HK-2 (cell line): ENCODE data around the gene SSH2.
"Not testable (repeated sequence)": the region's sequence is repeated elsewhere in the genome, so short reads cannot be mapped to it uniquely, and the experiment has no call there.

ENCODE experiments used
- DNase-seq: peaks from one replicate; pipeline ENCODE4 v3.0.0-alpha.2; 2018; ENCODE audit not compliant: unreplicated experiment

The SSH2 gene

GRCh38 chr17:29880031-29880430 is 50.0 kb downstream of the SSH2 start:
- no peak for DNase-seq

DNA sequence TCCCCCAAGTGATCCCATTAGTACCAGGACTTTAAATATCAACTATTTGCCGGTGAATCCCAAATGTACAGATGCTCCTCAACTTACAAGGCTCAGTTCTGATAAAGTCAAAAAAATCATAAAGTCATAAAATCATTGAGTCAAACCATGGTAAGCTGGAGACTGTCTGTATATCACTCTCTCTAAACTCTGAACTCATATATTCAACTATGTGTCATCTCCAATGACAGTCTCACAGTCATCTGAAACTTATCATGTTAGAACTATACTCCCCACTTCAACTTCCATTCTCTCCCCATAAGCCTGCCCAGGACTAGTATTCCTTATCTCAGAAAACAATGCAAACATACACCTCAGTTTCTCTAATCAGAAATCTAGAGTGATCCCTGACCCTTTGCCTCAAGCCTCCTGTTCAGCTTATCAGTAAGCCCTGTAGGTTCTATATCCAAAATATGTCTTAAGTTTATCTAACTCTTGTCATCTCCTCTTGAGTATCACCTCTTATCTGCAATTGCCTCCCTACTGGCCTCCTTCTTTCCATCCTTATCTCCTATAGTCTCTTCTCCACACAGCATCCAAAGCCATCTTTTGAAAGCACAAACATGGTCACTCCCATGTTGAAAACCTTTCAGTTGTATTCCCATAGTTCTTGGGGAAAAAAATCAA is 55.0 kb downstream of the SSH2 start:
- no peak for DNase-seq

GRCh38 chr17:29874358-29874757 is 55.7 kb downstream of the SSH2 start:
- not testable (repeated sequence) for DNase-seq

DNA sequence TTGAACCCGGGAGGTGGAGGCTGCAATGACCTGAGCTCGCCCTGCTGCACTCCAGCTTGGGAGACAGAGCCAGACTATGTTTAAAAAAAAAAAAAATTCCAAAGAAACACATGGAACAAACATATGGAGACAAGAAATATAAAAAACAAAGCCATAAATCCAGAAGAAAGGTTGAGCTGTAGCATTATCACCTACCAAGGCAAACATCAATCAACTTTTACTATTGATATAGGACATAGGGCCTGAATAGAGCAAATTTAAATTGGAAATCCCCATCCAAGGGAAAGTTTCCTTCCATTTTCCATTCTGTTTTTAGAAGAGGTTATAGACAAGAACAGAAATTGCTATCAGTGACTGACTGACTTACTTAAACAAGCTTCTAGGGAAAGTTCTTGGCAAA is 56.6 kb downstream of the SSH2 start:
- no peak for DNase-seq

DNA sequence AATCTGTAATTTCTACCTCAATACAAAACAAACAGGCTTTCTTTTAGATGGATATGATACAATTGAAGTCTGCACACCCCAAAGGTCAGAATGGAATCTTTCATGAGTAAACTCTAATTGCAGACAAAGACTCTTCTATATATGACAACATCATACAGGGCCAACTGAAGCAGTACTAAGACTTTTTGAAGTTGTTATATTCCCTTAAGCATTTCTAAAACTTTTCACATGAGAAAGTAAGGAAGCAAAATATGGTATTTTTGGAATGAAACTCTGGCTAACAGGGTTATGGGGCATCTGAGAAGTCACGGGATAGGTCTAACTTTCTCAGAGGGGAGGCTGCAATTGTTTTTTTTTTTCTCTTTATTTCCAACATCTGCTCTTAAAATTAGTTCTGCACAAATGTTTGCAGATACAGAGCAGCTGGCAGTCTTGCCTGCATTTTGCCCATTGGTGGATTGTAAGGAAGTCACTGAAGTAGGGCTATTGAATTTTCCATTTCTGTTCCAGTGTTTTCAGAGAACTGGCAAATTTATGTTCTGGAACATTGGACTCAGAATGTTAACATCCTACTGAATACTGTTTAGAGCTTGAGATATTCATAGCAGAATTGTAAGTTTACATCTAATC is 59.1 kb downstream of the SSH2 start:
- no peak for DNase-seq

GRCh38 chr17:29867643-29868181 is 62.3 kb downstream of the SSH2 start:
- DNase-seq = no peak

DNA sequence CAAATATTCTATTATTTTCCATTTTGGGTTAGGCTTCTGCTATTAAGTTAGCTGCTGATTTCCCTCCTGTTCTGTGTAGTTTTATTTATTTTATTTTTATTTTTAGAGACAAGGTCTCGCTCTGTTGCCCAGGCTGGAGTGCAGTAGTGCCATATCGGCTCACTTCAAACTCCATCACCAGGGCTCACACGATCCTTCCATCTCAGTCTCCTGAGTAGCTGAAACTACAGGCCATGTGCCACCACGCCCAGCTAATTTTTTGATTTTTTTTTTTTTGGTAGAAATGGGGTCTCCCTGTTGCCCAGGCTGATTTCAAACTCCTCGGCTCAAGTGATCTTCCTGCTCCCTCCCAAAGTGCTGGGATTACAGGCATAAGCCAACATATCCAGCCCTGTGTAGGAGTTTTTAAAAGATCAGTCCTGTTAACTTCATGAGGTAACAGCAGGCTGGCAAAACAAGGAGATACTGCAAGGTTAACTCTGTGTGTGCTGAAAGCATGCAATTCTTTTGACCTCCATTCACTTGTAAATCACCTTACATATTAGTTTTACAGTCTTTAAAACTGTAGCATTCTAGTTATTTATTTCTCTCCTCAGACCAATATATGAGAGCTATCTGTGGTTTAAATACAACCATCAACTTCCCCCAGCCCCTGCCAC is 63.2 kb downstream of the SSH2 start:
- no peak for DNase-seq

GRCh38 chr17:29864615-29865014 is 65.4 kb downstream of the SSH2 start:
- no peak for DNase-seq

DNA sequence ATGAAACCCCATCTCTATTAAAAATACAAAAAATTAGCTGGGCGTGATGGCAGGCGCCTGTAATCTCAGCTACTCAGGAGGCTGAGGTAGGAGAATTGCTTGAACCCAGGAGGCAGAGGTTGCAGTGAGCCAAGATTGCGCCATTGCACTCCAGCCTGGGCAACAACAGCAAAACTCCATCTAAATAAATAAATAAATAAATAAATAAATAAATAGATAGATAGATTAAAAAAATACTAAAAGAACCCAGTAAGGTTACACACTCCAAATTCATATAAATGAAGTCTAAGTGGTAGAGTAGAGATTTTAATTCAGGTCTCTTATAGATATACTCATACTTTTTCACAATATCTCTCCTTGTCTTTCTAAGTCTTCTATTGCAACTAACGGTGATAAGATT is 65.9 kb downstream of the SSH2 start:
- not testable (repeated sequence) for DNase-seq

DNA sequence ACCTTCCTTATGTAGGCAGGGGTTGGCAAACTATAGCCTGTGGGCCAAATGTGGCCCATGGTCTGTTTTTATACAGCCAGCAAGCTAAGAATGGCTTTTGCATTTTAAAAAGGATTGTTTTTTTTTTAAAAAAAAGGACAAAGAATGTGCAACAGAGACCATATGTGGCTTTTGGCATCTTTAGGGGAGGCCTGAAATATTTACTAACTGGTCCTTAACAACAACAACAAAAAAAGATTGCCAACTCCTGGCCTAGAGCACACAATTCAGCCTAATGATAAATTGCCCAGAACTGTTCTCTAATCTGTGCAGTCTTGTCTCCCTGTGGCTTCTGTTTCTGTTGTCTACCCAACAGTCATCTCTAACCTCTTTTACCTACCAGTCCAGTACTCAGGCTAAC is 67.1 kb downstream of the SSH2 start:
- no peak for DNase-seq

- no peak for DNase-seq
Observed at GRCh38 chr17:29862127-29862526, 67.9 kb downstream of the SSH2 start.

DNA sequence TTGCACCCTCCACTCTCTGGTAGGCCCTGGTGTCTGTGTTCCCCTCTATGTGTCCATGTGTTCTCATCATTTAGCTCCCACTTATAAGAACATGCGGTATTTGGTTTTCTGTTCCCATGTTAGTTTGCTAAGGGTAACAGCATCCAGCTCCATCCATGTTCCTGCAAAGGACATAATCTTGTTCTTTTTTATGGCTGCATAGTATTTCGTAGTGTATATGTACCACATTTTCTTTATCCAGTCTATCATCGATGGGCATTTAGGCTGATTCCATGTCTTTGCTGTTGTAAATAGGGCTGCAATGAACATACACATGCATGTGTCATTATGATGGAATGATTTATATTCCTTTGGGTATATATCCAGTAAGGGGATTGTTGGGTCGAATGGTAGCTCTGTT is 70.6 kb downstream of the SSH2 start:
- DNase-seq = not testable (repeated sequence)

- no peak for DNase-seq
Observed at GRCh38 chr17:29857823-29858222, 72.2 kb downstream of the SSH2 start.

DNA sequence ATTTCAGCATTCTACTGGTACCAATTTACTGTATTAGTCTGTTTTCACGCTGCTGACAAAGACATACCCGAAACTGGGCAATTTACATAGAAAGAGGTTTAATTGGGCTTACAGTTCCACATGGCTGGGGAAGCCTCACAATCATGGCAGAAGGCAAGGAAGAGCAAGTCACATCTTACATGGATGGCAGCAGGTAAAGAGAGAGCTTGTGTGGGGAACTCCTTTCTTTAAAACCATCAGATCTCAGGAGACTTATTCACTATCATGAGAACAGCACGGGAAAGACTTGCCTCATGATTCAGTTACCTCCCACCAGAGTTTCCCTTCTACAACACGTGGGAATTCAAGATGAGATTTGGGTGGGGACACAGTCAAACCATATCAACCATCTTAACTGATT is 72.9 kb downstream of the SSH2 start:
- DNase-seq = not testable (repeated sequence)

DNA sequence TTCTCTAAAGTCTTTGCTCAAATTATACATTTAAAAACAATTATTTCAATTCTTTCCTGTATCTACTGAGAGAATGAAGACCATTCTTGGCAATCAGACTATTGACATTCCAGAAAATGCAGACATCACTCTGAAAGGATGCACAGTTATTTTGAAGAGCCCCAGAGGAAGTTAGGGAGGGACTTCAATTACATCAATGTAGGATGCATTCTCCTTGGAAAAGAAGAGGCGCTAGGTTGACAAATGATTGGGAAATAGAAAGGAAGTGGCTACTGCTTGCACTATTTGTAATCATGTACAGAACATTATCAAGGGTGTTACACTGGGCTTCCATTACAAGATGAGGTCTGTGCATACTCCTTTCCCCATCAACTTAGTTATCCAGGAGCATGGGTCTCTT is 74.3 kb downstream of the SSH2 start:
- no peak for DNase-seq

DNA sequence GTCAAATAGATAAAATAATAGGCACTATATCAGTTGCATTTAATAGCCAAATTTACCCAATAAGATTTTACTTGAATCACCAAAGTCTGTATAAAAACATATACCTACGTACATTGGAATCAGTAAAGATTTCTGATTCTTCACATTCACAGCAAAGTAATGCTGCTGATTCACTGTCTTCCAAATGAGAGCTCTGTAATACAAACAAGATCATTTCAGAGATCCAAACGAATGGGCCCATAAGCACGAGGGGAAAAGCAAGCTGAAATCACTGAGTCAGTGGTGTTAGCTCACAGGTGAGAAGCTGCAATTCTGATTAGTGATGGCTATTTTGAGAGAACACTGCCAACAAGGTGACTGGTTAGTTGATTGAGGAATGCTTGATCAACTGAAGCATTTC is 81.3 kb downstream of the SSH2 start:
- no peak for DNase-seq

GRCh38 chr17:29847527-29848400 is 82.3 kb downstream of the SSH2 start:
- DNase-seq = no peak

GRCh38 chr17:29847118-29847517 is 82.9 kb downstream of the SSH2 start:
- DNase-seq = no peak

- no peak for DNase-seq
Observed at GRCh38 chr17:29846298-29846697, 83.7 kb downstream of the SSH2 start.

DNA sequence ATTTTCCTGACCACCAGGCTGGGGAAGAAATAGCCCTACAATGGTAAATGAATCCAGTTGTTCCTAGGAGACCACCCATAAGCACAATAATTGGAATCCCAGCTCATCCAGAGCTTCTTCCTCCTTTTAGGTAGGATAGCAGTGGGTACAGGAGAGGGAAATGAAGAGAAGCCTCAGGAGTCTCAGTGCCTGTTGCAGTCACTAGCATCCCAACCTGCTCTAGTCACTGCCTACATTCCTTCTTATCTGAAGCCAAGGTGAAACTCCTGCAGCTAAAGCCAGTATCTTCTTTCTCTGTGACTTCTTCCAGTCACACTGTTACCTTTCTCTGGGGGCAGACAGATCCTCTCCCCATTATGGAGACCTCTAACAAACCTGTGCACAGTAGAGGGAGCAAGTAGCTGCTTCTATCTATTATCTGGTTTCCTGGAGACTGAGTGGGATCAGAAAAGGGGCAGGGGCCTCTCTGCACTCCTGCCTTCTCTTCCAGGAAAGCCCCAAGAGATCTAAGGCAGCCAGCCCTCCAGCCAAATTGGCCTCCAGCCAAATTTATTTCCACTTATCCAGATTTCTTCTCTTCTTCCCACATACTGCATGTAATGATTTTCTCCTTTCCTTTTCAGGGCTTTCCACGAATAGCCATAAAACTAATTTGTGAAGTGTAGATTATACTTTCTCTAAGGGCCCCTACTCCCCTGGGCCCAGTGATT is 85.5 kb downstream of the SSH2 start:
- no peak for DNase-seq

- no peak for DNase-seq
Observed at GRCh38 chr17:29840884-29841283, 89.1 kb downstream of the SSH2 start.
